AG09319 (cell line): ENCODE measurements around the gene CKS1B.
A peak's percentile ranks its signal among the peaks of the same experiment; 100 is the strongest.

Experiments
- DNase-seq: peaks from one replicate; pipeline ENCODE4 v3.0.0-alpha.2; 2010; ENCODE audit warnings: low read depth; ENCODE audit errors: extremely low read depth
- TF ChIP-seq, protein P1 (sequence below): IDR thresholded peaks from 2 replicates; pipeline ENCODE4 v1.5.1; 2011; ENCODE audit warnings: low read depth, mild to moderate bottlenecking, inconsistent platforms, low read length, moderate library complexity

Gene CKS1B

GRCh38 chr1:154967331-154967950, 7.0 kb upstream of the CKS1B start:
- TF ChIP-seq, protein P1, sequence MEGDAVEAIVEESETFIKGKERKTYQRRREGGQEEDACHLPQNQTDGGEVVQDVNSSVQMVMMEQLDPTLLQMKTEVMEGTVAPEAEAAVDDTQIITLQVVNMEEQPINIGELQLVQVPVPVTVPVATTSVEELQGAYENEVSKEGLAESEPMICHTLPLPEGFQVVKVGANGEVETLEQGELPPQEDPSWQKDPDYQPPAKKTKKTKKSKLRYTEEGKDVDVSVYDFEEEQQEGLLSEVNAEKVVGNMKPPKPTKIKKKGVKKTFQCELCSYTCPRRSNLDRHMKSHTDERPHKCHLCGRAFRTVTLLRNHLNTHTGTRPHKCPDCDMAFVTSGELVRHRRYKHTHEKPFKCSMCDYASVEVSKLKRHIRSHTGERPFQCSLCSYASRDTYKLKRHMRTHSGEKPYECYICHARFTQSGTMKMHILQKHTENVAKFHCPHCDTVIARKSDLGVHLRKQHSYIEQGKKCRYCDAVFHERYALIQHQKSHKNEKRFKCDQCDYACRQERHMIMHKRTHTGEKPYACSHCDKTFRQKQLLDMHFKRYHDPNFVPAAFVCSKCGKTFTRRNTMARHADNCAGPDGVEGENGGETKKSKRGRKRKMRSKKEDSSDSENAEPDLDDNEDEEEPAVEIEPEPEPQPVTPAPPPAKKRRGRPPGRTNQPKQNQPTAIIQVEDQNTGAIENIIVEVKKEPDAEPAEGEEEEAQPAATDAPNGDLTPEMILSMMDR = no peak

GRCh38 chr1:154968731-154969130, 5.8 kb upstream of the CKS1B start:
- TF ChIP-seq, protein P1 = no peak
- no peak for DNase-seq

More at GRCh38 chr1:154967331-154967950, 7.0 kb upstream of the CKS1B start:
- DNase-seq = no peak

DNA sequence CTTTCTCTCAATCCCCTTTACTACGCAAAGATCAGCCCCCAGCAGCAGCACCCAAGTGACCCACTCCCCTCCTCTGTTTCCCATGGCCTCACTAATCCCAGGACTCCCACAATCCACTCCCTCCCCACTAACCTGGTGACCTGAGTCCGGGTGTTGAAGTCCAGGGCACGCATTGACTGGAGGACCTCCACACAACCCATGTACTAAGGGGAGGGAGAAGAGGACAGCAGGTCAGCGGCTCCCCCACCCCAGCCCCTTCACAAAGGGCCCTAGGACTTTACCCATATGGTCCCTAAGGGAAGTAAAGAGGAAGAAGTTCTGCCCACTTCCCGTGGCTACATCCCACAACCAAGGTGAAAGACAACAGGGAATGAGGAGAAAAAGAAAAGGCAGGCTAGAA, 5.2 kb upstream of the CKS1B start:
- DNase-seq = no peak
- TF ChIP-seq, protein P1 = no peak

GRCh38 chr1:154969860-154970452, 4.5 kb upstream of the CKS1B start:
- DNase-seq = no peak
- TF ChIP-seq, protein P1 = no peak

DNA sequence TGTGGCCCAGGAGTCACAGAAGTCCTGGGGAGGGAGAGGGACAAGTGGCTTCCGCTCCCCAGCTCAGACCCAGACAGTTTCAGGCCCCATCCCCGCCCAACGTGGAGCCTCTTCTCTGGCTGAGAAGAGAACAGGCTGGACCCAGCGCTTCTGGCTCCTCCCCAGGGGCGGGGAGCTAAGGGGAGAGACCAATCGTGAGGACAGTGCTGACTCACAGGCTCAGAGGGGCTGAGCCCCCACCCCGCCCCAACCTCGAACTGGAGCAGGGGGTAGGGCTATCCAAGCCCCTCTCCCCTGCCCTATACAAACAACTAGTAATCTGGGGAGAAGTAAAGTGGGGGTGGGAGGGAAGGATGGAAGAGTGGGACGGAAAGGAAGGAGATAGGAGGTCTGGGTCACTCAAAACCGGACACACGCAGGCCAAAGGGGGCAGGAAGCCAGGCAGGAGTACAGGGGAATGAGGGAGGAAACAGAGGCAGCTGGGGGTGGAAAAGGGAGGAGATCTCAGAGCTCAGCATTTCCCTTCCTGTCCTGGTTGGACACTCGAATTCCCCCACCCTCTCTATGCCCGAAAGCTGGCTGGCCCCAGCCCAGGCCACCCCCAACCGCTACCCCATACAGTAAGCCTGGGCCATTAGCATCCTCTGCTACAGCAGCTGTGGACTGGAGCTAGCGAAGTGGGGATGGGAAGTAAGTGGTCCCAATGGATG, 3.7 kb upstream of the CKS1B start, which contains the start of gene SHC1:
Gene SHC1, minus strand, starts transcription at position 117 of the 710 bp plus-strand sequence. CDS start 221 bp downstream, outside the sequence.
- DNase-seq = peak; percentile 87

GRCh38 chr1:154971341-154971998, 3.0 kb upstream of the CKS1B start:
- no peak for DNase-seq
- TF ChIP-seq, protein P1 = no peak

More for the DNA sequence above, 3.7 kb upstream of the CKS1B start, which contains the start of gene SHC1:
- TF ChIP-seq, protein P1 = no peak
